Activated T-helper 1 cell treated with anti-CD3 and anti-CD28 coated beads, Interleukin-2, amount 50 U/mL, for 16 hours (primary cell): Measurements from ENCODE around the gene C6orf52.
"Not testable (repeated sequence)": the region's sequence is repeated elsewhere in the genome, so short reads cannot be mapped to it uniquely, and the experiment has no call there.

Experiments
- DNase-seq, 2 donors: peaks; one replicate each; pipeline ENCODE4 v3.0.0-alpha.2; 2020; ENCODE audit warnings: low read depth in 1 of 2, low spot score in 1 of 2

Gene C6orf52

GRCh38 chr6:10696655-10697054 lies 2.2 kb upstream of the C6orf52 start:
- no peak for DNase-seq

DNA sequence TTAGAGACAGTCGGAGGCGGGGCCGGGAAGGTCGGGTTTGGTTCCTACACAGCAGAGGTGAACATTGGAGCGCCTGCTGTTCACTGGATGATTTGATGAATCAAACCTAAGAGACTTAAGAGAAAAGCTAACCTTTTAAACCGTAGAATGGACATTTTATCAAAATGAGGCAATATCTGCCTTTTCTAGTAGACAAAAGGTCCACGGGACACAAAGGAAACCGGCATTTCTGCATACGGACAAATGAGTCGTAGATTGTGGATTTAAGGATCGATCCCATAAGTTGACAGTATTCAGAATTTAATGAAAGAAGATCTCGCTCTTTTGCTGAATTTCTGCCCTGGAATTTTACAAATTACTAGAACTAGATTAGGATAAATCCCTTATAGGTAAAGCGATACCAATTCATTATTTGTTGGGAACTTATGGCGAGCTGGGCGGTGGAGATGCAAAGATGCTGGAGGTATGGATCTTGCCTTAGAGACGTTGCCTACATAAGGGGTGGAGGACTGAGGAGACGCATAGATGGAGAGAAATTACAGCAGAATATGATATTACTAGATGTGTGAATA lies 756 bp upstream of the C6orf52 start:
- DNase-seq, result no peak

- no peak for DNase-seq
Measured at GRCh38 chr6:10692965-10693538, 1.4 kb downstream of the C6orf52 start.

GRCh38 chr6:10690651-10691445 lies 3.6 kb downstream of the C6orf52 start:
- DNase-seq, result no peak

DNA sequence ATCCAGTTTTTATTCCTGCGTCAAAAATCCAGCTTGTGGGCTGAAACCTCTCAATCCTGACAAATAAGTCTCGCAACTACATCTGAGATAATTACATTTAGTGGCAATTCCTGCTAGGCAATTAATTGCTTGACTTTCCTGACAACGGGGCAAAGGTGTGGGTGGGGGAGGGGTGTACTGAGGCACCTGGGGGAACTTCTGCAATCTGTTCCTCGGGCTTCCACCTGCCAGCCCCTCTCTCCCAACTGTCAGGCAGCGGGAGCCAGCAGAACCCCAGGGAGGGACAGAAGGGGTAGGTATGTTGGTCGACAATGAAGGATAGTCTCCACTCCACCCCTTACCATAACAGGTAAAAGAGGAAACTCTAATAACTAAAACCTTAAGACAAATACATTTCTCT lies 6.8 kb downstream of the C6orf52 start:
- DNase-seq, result no peak

- DNase-seq, result no peak
Measured at GRCh38 chr6:10686901-10687300, 7.5 kb downstream of the C6orf52 start.

DNA sequence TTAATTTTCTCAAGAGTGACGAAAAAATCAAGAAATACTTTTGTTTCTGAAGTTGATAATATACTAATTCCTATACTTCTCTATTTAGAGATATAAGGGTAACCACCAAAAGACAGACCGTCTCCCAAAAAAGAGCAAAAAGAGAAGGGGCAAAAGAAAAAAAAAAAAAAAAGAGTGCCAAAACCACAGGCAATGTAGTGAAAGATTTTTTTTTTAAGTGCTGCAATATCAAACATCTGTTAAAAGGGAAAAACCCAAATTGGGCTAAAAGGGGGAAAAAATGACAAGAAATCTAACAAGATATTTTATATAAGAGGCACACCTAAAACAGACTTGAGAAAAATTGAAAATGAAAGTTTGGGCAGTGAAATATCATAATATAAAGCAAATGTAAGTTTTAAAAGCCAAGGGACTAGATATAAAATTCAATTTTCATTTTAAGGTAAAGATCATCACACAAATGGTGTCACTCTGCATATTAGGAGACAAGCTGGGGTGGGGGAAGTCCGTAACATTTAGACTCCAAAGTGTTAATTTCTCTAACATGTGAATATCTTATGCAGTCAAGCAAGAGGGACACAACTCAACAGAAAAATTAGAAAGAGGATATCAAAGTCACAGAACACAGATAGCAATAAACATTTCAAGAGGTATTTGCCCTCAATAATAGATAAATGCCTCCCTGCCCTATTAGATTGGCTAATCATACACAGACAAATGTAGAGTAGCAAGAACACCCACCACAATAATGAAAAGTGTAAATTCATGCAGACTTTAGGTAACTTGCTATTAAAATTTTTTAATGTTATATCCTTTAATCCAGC lies 9.1 kb downstream of the C6orf52 start:
- DNase-seq, result no peak

DNA sequence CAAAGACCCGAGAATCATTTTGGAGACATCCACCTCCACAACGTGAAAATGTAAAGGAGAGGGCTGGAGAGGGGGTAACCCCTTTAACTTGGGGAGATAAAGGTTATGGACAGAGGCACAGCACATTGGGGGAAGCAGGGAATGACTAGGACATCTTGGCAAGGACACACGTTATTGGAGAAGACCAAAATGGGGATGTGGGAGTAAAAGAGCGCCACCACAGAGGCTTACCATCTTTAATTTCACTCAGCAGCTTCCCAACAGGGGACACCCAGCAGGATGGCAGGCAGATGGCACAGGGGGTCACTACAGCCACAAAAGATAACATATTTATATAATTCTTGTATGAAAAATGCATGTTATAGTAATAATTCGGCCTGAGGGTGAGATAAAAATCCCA lies 9.8 kb downstream of the C6orf52 start:
- no peak for DNase-seq

- no peak for DNase-seq
Measured at GRCh38 chr6:10682355-10682988, 11.9 kb downstream of the C6orf52 start.

DNA sequence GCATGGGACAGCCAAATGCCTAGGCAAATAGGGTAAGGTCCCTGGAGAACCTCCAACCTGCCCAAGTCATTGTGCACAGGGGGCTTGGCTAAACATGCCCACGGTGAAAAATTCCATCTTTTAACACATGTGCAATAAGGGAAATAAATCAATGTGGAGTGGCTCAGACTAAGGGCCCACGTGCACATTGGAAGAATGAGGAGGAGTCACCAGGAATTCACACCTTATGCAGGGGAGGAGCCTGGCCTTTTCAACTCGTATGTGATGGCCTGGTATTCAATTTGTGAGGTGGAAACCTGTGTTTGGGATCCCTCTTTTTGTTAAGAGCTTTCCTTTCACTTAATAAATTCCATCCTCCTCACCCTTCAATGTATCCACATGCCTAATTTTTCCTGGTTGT lies 12.6 kb downstream of the C6orf52 start:
- no peak for DNase-seq

DNA sequence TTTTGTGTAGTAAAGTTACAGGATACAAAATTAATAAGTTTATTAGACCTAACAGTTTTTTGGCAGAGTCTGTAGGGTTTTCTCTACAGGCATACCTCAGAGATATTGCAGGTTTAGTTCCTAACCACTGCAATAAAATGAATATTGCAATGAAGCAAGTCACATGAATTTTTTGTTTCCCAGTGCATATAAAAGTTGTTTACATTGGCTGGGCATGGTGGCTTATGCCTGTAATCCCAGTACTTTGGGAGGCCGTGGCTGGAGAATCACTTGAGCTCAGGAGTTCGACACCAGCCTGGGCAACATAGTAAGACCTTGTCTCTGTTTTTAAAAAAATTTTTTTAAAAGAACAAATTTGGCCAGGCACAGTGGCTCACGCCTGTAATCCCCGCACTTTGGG lies 16.0 kb downstream of the C6orf52 start:
- no peak for DNase-seq

DNA sequence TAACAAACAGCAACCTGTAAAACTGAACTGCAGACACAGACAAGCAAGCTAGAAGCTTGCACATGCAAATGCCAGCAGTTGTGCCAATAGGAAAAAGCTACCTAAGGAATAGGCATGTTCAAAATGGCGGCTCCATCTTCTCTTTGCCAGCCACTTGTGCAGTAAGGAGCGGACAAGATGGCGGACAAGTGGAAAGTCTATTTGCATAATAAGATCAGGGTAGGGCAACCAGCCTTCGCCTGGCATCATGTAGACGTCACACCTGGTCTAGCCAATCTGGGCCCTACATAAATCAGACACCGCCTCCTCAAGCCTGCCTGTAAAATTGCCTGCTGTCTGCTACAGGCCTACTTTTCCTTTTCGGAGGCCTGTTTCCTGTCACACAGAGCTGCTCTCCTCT lies 18.0 kb downstream of the C6orf52 start:
- no peak for DNase-seq

GRCh38 chr6:10668126-10668917 lies 26.1 kb downstream of the C6orf52 start:
- DNase-seq, result no peak

- DNase-seq, result not testable (repeated sequence)
Measured at GRCh38 chr6:10665595-10665994, 28.8 kb downstream of the C6orf52 start.

- DNase-seq, result no peak
Measured at GRCh38 chr6:10662742-10663141, 31.7 kb downstream of the C6orf52 start.

DNA sequence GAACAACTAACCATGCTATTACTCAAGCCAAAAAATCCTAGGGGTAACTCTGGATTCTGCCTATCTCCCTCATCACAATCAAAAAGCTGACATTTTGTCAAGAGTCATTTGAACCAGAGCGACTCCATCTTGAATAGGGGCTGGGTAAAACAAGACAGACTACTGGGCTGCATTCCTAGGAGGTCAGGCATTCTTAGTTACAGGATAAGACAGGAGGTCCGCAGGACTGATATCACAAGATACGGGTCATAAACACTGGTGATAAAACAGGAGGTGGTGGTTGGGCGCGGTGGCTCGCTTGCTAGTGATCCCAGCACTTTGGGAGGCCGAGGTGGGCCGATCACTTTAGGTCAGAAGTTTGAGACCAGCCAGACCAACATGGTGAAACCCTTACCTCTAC lies 32.2 kb downstream of the C6orf52 start:
- no peak for DNase-seq

DNA sequence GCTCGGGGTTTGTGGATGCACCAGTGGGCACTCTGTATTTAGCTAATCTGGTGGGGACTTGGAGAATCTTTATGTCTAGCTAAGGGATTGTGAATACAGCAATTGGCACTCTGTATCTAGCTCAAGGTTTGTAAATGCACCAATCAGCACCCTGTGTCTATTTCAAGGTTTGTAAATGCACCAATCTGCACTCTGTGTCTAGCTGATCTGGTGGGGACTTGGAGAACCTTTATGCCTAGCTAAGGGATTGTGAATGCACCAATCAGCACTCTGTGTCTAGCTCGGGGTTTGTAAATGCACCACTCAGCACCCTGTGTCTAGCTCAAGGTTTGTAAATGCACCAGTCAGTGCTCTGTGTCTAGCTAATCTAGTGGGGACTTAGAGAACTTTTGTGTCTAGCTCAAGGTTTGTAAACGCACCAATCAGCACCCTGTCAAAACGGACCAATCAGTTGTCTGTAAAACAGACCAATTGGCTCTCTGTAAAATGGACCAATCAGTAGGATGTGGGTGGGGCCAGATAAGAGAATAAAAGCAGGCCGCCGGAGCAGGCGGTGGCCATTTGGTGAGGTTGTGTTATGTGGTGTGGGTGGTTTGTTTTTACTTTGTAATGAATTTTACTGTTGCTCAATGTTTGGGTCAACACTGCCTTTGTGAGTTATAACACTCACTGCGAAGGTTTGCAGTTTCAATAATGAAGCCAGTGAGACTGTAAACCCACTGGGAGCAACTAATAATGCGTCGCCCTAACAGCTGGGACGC lies 33.8 kb downstream of the C6orf52 start:
- not testable (repeated sequence) for DNase-seq

DNA sequence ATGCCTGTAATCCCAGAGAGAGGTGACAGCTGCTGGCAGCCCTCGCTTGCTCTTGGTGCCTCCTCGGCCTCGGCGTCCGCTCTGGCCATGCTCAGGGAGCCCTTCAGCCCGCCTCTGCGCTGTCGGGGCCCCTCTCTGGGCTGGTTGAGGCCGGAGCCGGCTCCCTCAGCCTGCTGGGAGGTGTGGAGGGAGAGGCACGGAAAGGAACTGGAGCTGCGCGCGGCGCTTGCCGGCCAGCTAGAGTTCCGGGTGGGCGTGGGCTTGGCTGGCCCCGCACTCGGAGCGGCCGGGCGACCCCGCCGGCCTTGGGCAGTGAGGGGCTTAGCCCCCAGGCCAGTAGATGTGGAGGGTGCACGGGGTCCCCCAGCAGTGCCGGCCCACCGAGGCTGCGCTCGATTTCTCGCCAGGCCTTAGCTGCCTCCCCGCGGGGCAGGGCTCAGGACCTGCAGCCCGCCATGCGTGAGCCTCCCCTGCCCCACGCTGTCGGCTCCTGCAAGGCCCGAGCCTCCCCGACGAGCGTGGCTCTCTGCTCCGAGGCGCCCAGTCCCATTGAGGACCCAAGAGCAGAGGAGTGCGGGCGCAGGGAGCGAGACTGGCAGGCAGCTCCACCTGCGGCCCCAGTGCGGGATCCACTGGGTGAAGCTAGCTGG lies 34.6 kb downstream of the C6orf52 start:
- DNase-seq, result no peak
